Measurements from ENCODE around the gene ABCC12. TPM values are rescaled to one million over a fixed set of nuclear protein-coding genes. Genes with fewer than 3 reads are reported as not detected.

Gene ABCC12
- total and polyA plus RNA-seq, 4 donors: 0.25 TPM; not detected in 3

GRCh38 chr16:48162839-48163410, 7.1 kb upstream of the ABCC12 start:
- 66% methylated on average over 9 of the region's 9 CpGs for WGBS
- Histone ChIP-seq H3K36me3 (ENCODE audit: control insufficient read depth in 4 of 4, insufficient read depth in 3 of 4, low read depth in 1 of 4, low read length in 3 of 4) (no peaks in the 10 kb centered on the region), H3K27ac (ENCODE audit: low read depth in 1 of 2, low read length in 2 of 2) (no peak overlapping the region), H3K4me1 (ENCODE audit: control insufficient read depth in 4 of 4, insufficient read depth in 4 of 4, low read length in 3 of 4) (peaks cover 3 to 18% (median 14%) of the 10 kb centered on the region in 4 donors), H3K9me3 (ENCODE audit: control insufficient read depth in 4 of 4, low read length in 3 of 4) (no peaks in the 10 kb centered on the region), H3K27me3 (ENCODE audit: control insufficient read depth in 4 of 4, insufficient read depth in 4 of 4, low read length in 3 of 4) (no peaks in the 10 kb centered on the region), H3K4me3 (ENCODE audit: low read depth in 1 of 3, low read length in 3 of 3) (no peak overlapping the region), H3K9ac (ENCODE audit: low read depth in 1 of 2, low read length in 2 of 2) (no peak overlapping the region)
- peak; percentile 54 to 80 for TF ChIP-seq RXRA (IDR thresholded peaks at IDR 0.05)
- peak; percentile 17 for TF ChIP-seq SP1 (IDR thresholded peaks at IDR 0.05)
- no peak for TF ChIP-seq NR2F2 (IDR thresholded peaks at IDR 0.05)
- peak in 1 of 2 donors; percentile 33 for TF ChIP-seq HNF4A (conservative IDR thresholded peaks at IDR 0.05)
- peak in 1 of 2 donors; percentile 19 for TF ChIP-seq RAD21 (IDR thresholded peaks at IDR 0.05)
- no peak for DNase-seq (ENCODE audit: low spot score)

GRCh38 chr16:48161906-48162305, 6.1 kb upstream of the ABCC12 start:
- Histone ChIP-seq H3K27ac (ENCODE audit: low read depth in 1 of 2, low read length in 2 of 2) (no peak overlapping the region), H3K4me3 (ENCODE audit: low read depth in 1 of 3, low read length in 3 of 3) (no peak overlapping the region), H3K27me3 (ENCODE audit: control insufficient read depth in 4 of 4, insufficient read depth in 4 of 4, low read length in 3 of 4) (no peaks in the 10 kb centered on the region), H3K36me3 (ENCODE audit: control insufficient read depth in 4 of 4, insufficient read depth in 3 of 4, low read depth in 1 of 4, low read length in 3 of 4) (no peaks in the 10 kb centered on the region), H3K9ac (ENCODE audit: low read depth in 1 of 2, low read length in 2 of 2) (no peak overlapping the region), H3K9me3 (ENCODE audit: control insufficient read depth in 4 of 4, low read length in 3 of 4) (no peaks in the 10 kb centered on the region), H3K4me1 (ENCODE audit: control insufficient read depth in 4 of 4, insufficient read depth in 4 of 4, low read length in 3 of 4) (peaks cover 3 to 18% (median 14%) of the 10 kb centered on the region in 4 donors)
- no peak for TF ChIP-seq FOXA2 (IDR thresholded peaks at IDR 0.05)
- no peak for TF ChIP-seq HNF4G (IDR thresholded peaks at IDR 0.05)
- TF ChIP-seq MAX (IDR thresholded peaks at IDR 0.05): no peak
- TF ChIP-seq REST (IDR thresholded peaks at IDR 0.05): no peak
- TF ChIP-seq ZBTB33 (IDR thresholded peaks at IDR 0.05): no peak
- TF ChIP-seq JUND (IDR thresholded peaks at IDR 0.05): no peak
- TF ChIP-seq YY1 (IDR thresholded peaks at IDR 0.05): no peak
- TF ChIP-seq GABPA (IDR thresholded peaks at IDR 0.05 in 1 of 2, conservative IDR thresholded peaks at IDR 0.05 in 1 of 2): no peak
- TF ChIP-seq CTCF (IDR thresholded peaks at IDR 0.05; ENCODE audit: low read depth, low read length, missing input control): no peak
- TF ChIP-seq NR2F2 (IDR thresholded peaks at IDR 0.05): no peak
- TF ChIP-seq RXRA (IDR thresholded peaks at IDR 0.05): no peak
- TF ChIP-seq TAF1 (conservative IDR thresholded peaks at IDR 0.05): no peak
- TF ChIP-seq FOXA1 (IDR thresholded peaks at IDR 0.05): no peak
- TF ChIP-seq SP1 (IDR thresholded peaks at IDR 0.05): no peak
- TF ChIP-seq EGR1 (IDR thresholded peaks at IDR 0.05; ENCODE audit: low read depth in 2 of 2): no peak
- TF ChIP-seq ATF3 (IDR thresholded peaks at IDR 0.05): no peak
- TF ChIP-seq RAD21 (IDR thresholded peaks at IDR 0.05): no peak
- no peak for TF ChIP-seq HNF4A (conservative IDR thresholded peaks at IDR 0.05)
- no peak for DNase-seq (ENCODE audit: low spot score)
- WGBS: 82% methylated on average over 4 of the region's 4 CpGs
